Adrenal gland (tissue), 12 donors: ENCODE results near the gene CCDC92B. TPM values are rescaled to one million over a fixed set of nuclear protein-coding genes. Genes with fewer than 3 reads are reported as not detected.

Experiments
- DNase-seq, 7 donors: peaks; one replicate each; pipeline ENCODE4 v3.0.0-alpha.2; 2019 to 2020
- H3K27ac ChIP-seq, 5 donors: fragments of 200-600 bp; sonication (generic) in 4 of 5; 1 replicate in 3 of 5; 2 replicates in 2 of 5; pipeline versions ENCODE4 v1.5.1 to v1.8.0; 2016 to 2020; ENCODE audit warnings: mild to moderate bottlenecking in 1 of 5
- H3K27me3 ChIP-seq: fragments of 200-600 bp; 2 replicates; pipeline ENCODE4 v1.8.0; 2021
- H3K36me3 ChIP-seq, 2 donors: fragments of 200-600 bp; replicated peaks in 1 of 2; 1 replicate in 1 of 2; 2 replicates in 1 of 2; pipeline versions ENCODE4 v1.5.1 to v1.8.0; 2018 to 2022
- H3K4me1 ChIP-seq, 2 donors: fragments of 200-600 bp; replicated peaks in 1 of 2; 1 replicate in 1 of 2; 2 replicates in 1 of 2; pipeline versions ENCODE4 v1.5.1 to v1.8.0; 2018 to 2021
- H3K4me3 ChIP-seq, 4 donors: fragments of 200-600 bp; sonication (generic) in 3 of 4; one replicate each; pipeline ENCODE4 v1.5.1; 2016 to 2018
- H3K9me3 ChIP-seq, 3 donors: fragments of 200-600 bp; sonication (generic) in 1 of 3; replicated peaks in 1 of 3; 1 replicate in 2 of 3; 2 replicates in 1 of 3; pipeline versions ENCODE4 v1.5.1 to v1.8.0; 2016 to 2021
- CTCF ChIP-seq, 6 experiments: fragments of 450-650 bp in 4 of 6; fragments of 200-600 bp in 2 of 6; sonication (generic) in 1 of 6; IDR thresholded peaks; 1 replicate in 5 of 6; 2 replicates in 1 of 6; pipeline versions ENCODE4 v1.5.1 to v1.8.0; 2016 to 2021; ENCODE audit warnings: antibody characterized with exemption in 6 of 6, mild to moderate bottlenecking in 2 of 6, moderate library complexity in 1 of 6
- POLR2A ChIP-seq, 2 donors: fragments of 450-650 bp; IDR thresholded peaks; one replicate each; pipeline ENCODE4 v1.6.1; 2017; ENCODE audit warnings: antibody characterized with exemption in 2 of 2, mild to moderate bottlenecking in 2 of 2, moderate library complexity in 1 of 2
- WGBS, 4 donors: extraction: QIAGEN DNeasy Blood & Tissue Kit in 2 of 4; methylation state at CpG; one replicate each; pipeline versions ENCODE4 v1.1.5 to v1.1.7; 2013 to 2017; 5-methylcytosine and 5-hydroxymethylcytosine counted together
- intact Hi-C, 2 donors: fragments of 100-400 bp; cut with DNase I; formaldehyde crosslinking; loops; one replicate each; pipeline versions ENCODE4 v1.14.1 to v1.15.0; 2022 to 2023
- polyA plus RNA-seq, 3 donors: library from polyadenylated mRNA; stranded (reverse); fragments of 200-250 nt in 2 of 3; fragments of 350-450 nt in 1 of 3; fragmentation: Illumina TruSeq in 1 of 3; extraction: RNeasy Lipid Tissue Mini Kit (QIAGEN cat#74804) in 1 of 3; gene quantifications; one replicate each; pipeline ENCODE4 v1.2.3, GENCODE V29; 2013 to 2014
- total RNA-seq, 9 donors: library from RNA; depleted of rRNA in 4 of 9; stranded (reverse); fragments of >200 nt in 4 of 9; fragments of 120-200 nt in 1 of 9; fragmentation: NEBNext Ultra II Directional in 1 of 9; extraction: Animal tissue kit (Norgen Biotek cat#: 25700) in 1 of 9; gene quantifications; one replicate each; pipeline versions ENCODE4 v1.1.0 to v1.2.4, GENCODE V29; 2013 to 2023
- donor health status: healthy with polysubstance abuse.
- donor health status: Bipolar disorder and iron deficiency.
- donor health status: DM: yes; HTN: yes; CAD: no.
- donor health status: DM: no; HTN: no; CAD: no.
- donor health status: DM: no; HTN: no; CAD: no.
- donor health status: DM: yes; HTN: yes; CAD: no.

The CCDC92B gene
- total and polyA plus RNA-seq, 12 donors, result 0.10 to 4.7 (median 0.55) TPM; not detected in 3

DNA sequence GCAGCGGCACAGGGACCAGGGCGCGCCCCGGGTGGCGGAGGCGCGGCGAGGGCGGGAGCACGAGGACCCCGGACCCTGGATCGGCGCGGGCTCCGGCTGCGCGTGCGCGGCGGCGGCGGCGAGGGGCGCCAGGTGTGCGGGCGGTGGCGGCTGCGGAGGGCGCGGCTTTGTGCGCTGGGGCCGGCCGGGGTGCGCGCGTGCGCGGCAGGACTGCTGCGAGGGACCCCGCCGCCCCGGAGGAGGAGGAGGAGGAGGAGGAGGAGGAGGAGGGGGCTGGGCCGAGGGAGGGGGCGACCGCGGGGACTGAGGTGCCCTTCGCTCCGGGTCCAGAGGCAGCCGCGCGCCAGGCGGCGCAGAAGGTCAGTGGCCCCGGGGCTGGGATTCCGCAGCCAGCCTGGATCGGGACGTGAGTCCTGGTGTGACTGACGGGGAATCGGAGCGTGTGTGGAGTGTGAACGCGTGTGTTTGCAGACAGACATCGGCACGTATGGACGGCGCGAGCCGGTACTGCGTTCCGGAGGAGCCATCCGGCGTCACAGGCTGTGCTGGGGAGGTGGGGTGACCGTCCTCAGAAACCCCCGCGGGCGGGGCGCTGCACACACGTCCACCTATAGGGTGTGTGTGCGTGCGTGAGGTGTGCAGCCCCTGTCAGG, 27.3 kb upstream of the CCDC92B start:
- intact Hi-C loops, result no loop called here
- DNase-seq, result no peak
- Histone ChIP-seq H3K4me3 (no peak overlapping the region), H3K36me3 (no peaks in the 10 kb centered on the region), H3K4me1 (no peaks in the 10 kb centered on the region), H3K9me3 (no peaks in the 10 kb centered on the region), H3K27me3 (peaks cover 10% of the 10 kb centered on the region), H3K27ac (no peak overlapping the region)
- WGBS, 4 donors, result 1 to 3% (median 1%) methylated on average over 17 to 80 of the region's 80 CpGs; no CpG with 5 or more reads in 1 of the 4 donors
- no peak for TF ChIP-seq POLR2A (IDR thresholded peaks at IDR 0.05)

DNA sequence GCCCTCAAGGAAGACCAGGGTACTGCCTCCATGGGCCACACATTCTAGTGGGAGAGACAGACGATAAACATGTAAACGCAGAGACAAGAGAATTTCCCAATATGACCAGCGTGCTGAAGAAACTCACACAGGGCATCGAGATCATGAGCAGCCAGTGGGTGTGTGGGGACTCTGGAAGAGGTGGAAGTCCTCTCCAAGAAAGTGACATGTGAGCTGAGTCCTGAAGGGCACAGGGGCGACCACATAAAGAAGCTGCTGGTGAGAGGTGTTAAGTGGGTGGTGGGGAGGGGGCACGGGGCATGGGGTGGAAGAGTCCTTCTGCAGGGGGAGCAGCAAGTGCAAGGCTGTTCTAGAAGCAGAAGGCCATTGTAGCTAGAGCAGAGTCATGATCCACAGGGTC, 25.8 kb upstream of the CCDC92B start:
- Histone ChIP-seq H3K27ac (no peak overlapping the region), H3K27me3 (peaks cover 10% of the 10 kb centered on the region), H3K9me3 (no peaks in the 10 kb centered on the region), H3K4me1 (no peaks in the 10 kb centered on the region), H3K36me3 (no peaks in the 10 kb centered on the region), H3K4me3 (no peak overlapping the region)
- WGBS, 4 donors, result 73 to 83% (median 78%) methylated on average over 5 to 6 of the region's 6 CpGs
- no peak for TF ChIP-seq POLR2A (IDR thresholded peaks at IDR 0.05)
- TF ChIP-seq CTCF (IDR thresholded peaks at IDR 0.05), result no peak
- intact Hi-C loops, result no loop called here
- no peak for DNase-seq

DNA sequence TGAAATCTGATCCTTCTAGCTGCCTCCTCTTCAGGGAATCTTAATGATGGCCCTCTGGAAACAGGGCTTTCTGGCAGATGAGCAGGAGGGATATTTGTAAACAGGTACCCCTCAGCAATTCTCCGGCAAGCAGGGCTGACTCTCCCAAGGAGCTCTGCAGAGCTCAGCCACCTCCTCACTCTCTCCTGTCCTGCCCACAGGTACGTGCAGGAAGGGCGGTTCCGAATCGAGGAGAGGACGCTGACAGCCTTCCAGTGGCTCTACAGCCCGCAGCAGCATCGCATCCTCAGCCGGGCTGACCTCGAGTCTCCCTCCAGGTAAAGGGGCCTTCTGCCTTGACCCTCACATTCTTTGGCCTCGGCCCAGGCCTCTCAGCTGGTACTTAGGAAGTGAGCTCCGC, 20.7 kb upstream of the CCDC92B start:
- Histone ChIP-seq H3K27ac (no peak overlapping the region), H3K27me3 (no peaks in the 10 kb centered on the region), H3K4me1 (no peaks in the 10 kb centered on the region), H3K9me3 (no peaks in the 10 kb centered on the region), H3K4me3 (no peak overlapping the region), H3K36me3 (no peaks in the 10 kb centered on the region)
- no peak for DNase-seq
- intact Hi-C loops, result no loop called here
- 56 to 66% (median 60%) methylated on average over 8 to 12 of the region's 12 CpGs for WGBS, 4 donors
- no peak for TF ChIP-seq POLR2A (IDR thresholded peaks at IDR 0.05)
- no peak for TF ChIP-seq CTCF (IDR thresholded peaks at IDR 0.05)

- Histone ChIP-seq H3K27ac (no peak overlapping the region), H3K27me3 (peaks cover 19% of the 10 kb centered on the region), H3K4me1 (no peaks in the 10 kb centered on the region), H3K9me3 (no peaks in the 10 kb centered on the region), H3K36me3 (no peaks in the 10 kb centered on the region), H3K4me3 (no peak overlapping the region)
- TF ChIP-seq POLR2A (IDR thresholded peaks at IDR 0.05) (no peak), CTCF (IDR thresholded peaks at IDR 0.05) (no peak)
- intact Hi-C loops, result no loop called here
- WGBS, 4 donors, result 58 to 74% (median 73%) methylated on average over 4 of the region's 4 CpGs
- no peak for DNase-seq
Measured at GRCh38 chr17:2758870-2759269, 9.4 kb upstream of the CCDC92B start.
